Mucosa of descending colon (tissue), 3 donors: Measurements from ENCODE around the gene MUC7. TPM values are rescaled to one million over a fixed set of nuclear protein-coding genes. Genes with fewer than 3 reads are reported as not detected.
"Not testable (repeated sequence)": the region's sequence is repeated elsewhere in the genome, so short reads cannot be mapped to it uniquely, and the experiment has no call there.

Experiments used
- ATAC-seq: fragments of 200-7000 bp; cut with Tn5 transposase; one replicate; pipeline ENCODE4 v1.9.1; 2020; ENCODE audit warnings: mild to moderate bottlenecking, moderate library complexity
- DNase-seq, 3 donors: peaks; one replicate each; pipeline ENCODE4 v3.0.0-alpha.2; 2020
- H3K36me3 ChIP-seq: fragments of 200-600 bp; one replicate; pipeline ENCODE4 v1.8.0; 2021; ENCODE audit warnings: low read depth, mild to moderate bottlenecking
- H3K4me1 ChIP-seq: fragments of 200-600 bp; one replicate; pipeline ENCODE4 v1.8.0; 2021; ENCODE audit warnings: low read depth, mild to moderate bottlenecking
- H3K4me3 ChIP-seq: fragments of 200-600 bp; one replicate; pipeline ENCODE4 v1.8.0; 2021; ENCODE audit warnings: mild to moderate bottlenecking
- H3K9me3 ChIP-seq: fragments of 200-600 bp; one replicate; pipeline ENCODE4 v1.8.0; 2021; ENCODE audit warnings: mild to moderate bottlenecking
- CTCF ChIP-seq: fragments of 200-600 bp; IDR thresholded peaks from one replicate; pipeline ENCODE4 v1.8.0; 2022; ENCODE audit warnings: antibody characterized with exemption, mild to moderate bottlenecking
- intact Hi-C, 2 donors: fragments of 100-400 bp; cut with DNase I in 1 of 2; cut with micrococcal nuclease in 1 of 2; formaldehyde crosslinking; loops; one replicate each; pipeline versions ENCODE4 v1.11.0 to v1.11.1; 2022; cut with DNase I, micrococcal nuclease
- total RNA-seq, 3 donors: library from RNA; stranded (reverse); fragmentation: NEBNext Ultra II Directional in 2 of 3; extraction: Animal tissue kit (Norgen Biotek cat#: 25700) in 2 of 3; gene quantifications; one replicate each; pipeline versions ENCODE4 v1.2.1 to v1.2.4, GENCODE V29; 2021 to 2023
- donor health status: DM: no; HTN: no; CAD: no; lungs with moderate emphysema.
- donor health status: DM: no; HTN: no; CAD: no.
- donor health status: DM: no; HTN: yes; CAD: no.

Gene MUC7
- total RNA-seq, 3 donors from 2014 or later, result not detected

GRCh38 chr4:70449220-70449619 is 22.8 kb upstream of the MUC7 start:
- intact Hi-C loops, result no loop called here
- Histone ChIP-seq H3K4me3 (no peak overlapping the region), H3K4me1 (no peaks in the 10 kb centered on the region), H3K36me3 (no peaks in the 10 kb centered on the region), H3K9me3 (no peaks in the 10 kb centered on the region)
- DNase-seq (no peak), ATAC-seq (no peak)
- TF ChIP-seq CTCF, result no peak

- ATAC-seq (no peak), DNase-seq (no peak)
- TF ChIP-seq CTCF, result no peak
- Histone ChIP-seq H3K36me3 (no peaks in the 10 kb centered on the region), H3K4me1 (no peaks in the 10 kb centered on the region), H3K9me3 (no peaks in the 10 kb centered on the region), H3K4me3 (no peak overlapping the region)
- intact Hi-C loops, result no loop called here
These were observed 19.1 kb upstream of the MUC7 start for GRCh38 chr4:70452946-70453345.

DNA sequence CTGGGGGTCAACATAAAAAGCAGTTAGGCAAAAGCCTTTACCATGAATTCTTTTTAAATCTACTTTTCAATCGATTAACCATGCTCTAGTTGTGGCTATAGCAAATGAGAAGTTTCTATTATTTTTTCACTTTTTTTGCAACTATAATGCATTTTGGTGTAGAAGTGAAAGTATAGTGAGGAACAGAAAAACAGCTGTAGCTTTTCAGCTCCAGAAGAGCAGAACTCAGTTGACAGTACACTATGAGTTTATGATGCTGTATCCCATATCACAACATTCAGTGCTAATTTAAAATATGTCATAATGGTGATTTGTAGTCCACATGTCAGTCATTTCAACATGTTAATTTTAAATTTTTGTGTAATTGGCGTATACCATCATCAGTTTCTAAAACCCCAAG is 8.7 kb upstream of the MUC7 start:
- no peak for TF ChIP-seq CTCF
- ATAC-seq (no peak), DNase-seq (no peak)
- no peaks in the 10 kb centered on the region for H3K36me3 ChIP-seq
- H3K9me3 ChIP-seq, result no peaks in the 10 kb centered on the region
- intact Hi-C loops, result no loop called here
- no peak overlapping the region for H3K4me3 ChIP-seq
- H3K4me1 ChIP-seq, result no peaks in the 10 kb centered on the region

DNA sequence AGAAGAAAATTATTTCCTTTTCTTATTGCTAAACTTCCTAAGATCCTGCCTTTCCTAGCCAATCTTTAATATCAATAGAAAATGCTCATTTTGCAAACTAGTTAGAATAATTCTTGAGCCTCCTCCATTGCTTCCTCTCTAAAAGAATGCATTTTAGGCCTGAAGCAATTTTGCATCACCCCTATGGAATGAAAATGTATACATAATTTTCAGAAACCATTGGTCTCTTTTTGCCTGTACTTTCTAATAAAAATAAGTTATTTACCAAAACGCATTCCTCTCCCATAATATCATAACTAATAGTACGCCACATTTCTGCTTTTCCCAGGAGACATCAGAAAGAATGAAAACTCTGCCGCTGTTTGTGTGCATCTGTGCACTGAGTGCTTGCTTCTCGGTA is 1.7 kb downstream of the MUC7 start:
- peaks cover 5% of the 10 kb centered on the region for H3K9me3 ChIP-seq
- no peak for ATAC-seq
- no peak overlapping the region for H3K4me3 ChIP-seq
- intact Hi-C loops, result no loop called here
- no peaks in the 10 kb centered on the region for H3K4me1 ChIP-seq
- H3K36me3 ChIP-seq, result no peaks in the 10 kb centered on the region
- DNase-seq, result no peak
- no peak for TF ChIP-seq CTCF

DNA sequence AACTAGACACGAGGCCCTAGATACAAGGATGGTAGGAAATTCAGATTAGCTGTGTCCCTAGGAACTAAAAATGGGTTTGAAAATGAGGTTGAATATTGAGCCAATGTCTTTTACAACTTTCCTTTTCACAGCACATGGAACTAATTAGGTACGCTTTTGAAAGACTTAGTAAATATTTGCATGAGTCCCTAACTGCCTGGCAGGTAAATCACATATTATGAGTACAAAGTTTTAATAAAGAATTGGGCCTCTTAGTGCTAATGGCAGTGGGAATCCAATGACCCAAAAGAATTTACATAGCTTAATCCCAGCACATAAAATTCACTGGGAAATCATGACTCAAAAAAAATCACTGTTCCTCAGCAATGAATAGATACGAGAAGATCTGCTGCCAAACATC is 16.8 kb downstream of the MUC7 start:
- intact Hi-C loops, result no loop called here
- Histone ChIP-seq H3K9me3 (no peaks in the 10 kb centered on the region), H3K4me1 (no peaks in the 10 kb centered on the region), H3K36me3 (no peaks in the 10 kb centered on the region), H3K4me3 (no peak overlapping the region)
- no peak for ATAC-seq
- TF ChIP-seq CTCF, result no peak
- no peak for DNase-seq

GRCh38 chr4:70496231-70496630 is 24.2 kb downstream of the MUC7 start:
- Histone ChIP-seq H3K36me3 (no peaks in the 10 kb centered on the region), H3K4me3 (no peak overlapping the region), H3K9me3 (no peaks in the 10 kb centered on the region), H3K4me1 (no peaks in the 10 kb centered on the region)
- DNase-seq, result no peak
- ATAC-seq, result no peak
- no peak for TF ChIP-seq CTCF
- intact Hi-C loops, result no loop called here

GRCh38 chr4:70501838-70502237 is 29.8 kb downstream of the MUC7 start:
- H3K36me3 ChIP-seq, intact Hi-C loops, H3K4me3 ChIP-seq, H3K9me3 ChIP-seq, H3K4me1 ChIP-seq, DNase-seq, ATAC-seq: not testable (repeated sequence)
